HG03175 (cell line): ENCODE measurements around the gene GCK.

ENCODE experiments used
- ATAC-seq: cut with Tn5 transposase; IDR thresholded peaks from one replicate; pipeline ENCODE4 v1.9.1; 2021; ENCODE audit warnings: mild to moderate bottlenecking, moderate library complexity; ENCODE audit not compliant: unreplicated experiment

The GCK gene

DNA sequence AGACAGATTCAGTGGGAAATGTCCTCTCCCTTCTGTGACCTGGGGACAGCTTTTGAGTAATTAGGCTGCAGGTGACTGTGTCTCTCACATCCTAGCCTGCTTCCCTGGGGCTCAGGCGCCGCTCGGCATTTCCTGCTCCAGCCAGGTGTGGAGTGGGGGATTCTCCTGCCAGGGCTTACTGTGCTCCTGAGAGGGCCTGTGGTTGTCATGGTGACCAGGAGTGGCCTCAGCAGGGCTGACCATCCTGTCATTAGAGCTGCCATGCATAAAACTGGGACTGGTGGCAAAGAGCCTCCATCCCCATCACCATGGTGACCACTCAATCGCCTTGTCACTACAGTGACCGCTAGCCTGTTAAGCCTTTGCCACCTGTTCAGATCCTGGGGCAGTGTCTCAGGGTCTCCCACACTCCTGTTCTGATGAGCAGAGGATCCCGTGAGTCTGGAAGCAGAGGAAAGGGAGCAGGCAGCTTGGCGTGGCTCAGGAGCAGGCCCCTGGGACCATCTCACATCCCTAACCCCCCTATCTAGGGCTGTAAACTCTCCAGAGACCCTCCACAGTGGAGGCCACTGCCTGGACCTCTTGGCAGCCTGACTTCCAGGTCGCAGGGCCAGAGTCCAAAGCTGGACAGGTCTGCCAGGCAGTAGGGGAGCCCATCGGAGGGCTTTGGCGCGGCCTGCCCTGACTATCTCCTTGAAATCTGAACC is at the start of gene GCK:
Gene GCK, minus strand, starts transcription at position 154 of the 707 bp plus-strand sequence. CDS start 486 bp downstream, outside the sequence.
- no peak for ATAC-seq

- no peak for ATAC-seq
Measured at GRCh38 chr7:44238116-44238695, 49.0 kb upstream of the GCK start.

DNA sequence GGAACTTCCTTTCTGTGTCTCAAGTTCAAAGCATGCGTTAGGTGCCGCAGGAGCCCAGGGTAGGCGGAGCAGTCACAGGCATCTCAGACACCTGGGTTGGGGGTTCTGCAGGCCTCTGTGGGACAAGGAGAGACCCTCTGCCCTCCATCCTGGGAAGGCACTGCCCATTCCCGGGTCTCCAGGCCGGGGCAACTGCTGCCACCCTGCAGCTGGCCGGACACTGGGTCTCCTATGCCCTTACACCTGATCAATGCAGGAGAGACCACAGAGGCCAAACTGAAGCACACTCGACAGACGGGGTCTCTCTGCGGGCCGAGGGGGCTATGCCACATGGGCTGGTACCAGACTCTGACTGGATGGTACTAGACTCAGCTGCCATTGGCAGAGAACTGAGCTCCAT is 48.5 kb upstream of the GCK start:
- ATAC-seq, result no peak

- ATAC-seq, result no peak
Measured at GRCh38 chr7:44236333-44236728, 47.1 kb upstream of the GCK start.

GRCh38 chr7:44235582-44236332 is 46.5 kb upstream of the GCK start:
- ATAC-seq, result no peak

- no peak for ATAC-seq
Measured at GRCh38 chr7:44235066-44235465, 45.8 kb upstream of the GCK start.

DNA sequence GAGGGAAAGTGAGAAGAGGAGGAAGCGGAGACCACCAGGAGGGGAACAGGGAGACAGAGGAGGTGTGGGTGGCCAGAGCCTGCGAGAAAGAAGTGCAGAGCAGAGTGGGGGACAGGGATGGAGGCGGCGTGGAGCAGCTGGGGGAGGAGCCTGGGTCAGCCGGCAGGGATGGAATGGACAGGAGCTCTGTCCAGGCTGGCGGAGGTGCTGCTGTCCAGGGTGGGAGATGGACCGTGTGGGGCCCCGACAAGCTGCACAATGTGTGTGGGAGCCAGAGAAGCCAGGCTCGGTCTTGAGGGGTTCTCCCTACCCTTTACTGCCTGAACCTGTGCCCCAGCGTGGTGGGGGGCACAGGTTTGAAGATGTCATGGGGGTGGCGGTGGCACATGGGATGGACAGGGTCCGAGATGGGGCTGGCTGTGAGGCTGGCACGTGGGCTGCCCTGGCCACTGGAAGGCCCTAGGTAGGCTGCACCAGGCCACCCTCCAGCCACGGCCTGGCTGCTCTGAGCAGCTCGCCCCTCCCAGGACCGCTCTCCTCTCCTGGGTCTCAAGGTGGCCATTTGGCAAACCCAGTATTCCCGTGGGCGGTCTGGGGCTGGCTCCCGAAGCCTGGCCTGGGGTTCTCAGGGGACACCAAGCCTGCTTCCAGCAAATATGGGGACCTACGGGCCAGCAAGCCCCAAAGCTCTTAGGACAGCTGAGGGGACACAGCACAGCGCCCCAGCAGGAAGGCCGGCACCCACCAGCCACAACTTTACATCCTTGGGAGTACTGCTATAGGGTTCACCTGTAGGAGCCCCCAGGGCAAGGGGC is 43.9 kb upstream of the GCK start:
- no peak for ATAC-seq

DNA sequence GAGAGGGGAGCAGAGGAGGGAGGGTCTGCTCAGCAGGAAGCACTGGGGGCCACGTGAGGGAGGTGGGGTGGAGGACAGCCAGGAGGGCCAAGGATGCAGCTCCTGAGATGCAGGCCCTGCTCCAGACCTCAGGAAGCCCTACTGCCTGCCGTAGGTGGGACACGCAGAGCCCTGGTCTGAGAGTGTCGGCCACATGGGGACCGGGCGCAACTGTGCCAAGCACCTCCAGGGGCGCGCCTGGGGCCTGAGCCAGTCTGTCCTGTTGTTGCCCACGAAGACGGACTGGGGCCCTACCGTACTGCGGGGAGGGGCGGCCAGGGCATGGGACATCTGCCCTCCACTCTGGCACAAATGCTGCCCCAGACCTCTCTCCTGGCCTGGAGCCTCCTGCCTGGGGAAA is 43.2 kb upstream of the GCK start:
- no peak for ATAC-seq

- ATAC-seq, result no peak
Measured at GRCh38 chr7:44231088-44231487, 41.8 kb upstream of the GCK start.

DNA sequence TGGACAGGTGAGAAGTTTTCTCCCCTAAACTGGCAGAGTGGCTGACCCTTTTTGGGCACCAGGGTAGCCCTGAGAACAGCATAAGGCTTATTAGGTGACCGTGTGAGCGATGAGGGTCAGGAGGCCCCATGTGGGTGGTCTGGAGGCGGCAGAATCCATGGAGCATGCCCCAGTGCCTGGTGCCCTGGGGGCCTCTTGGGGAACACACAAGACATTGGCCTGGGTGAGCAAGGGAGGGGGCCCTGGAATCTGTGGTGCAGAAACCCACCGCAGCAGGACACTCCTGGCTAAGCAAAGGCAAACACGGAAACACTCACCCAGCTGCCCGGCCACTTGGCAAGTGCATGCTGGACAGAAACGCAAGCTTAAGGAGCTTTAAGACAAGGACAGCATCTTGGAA is 41.0 kb upstream of the GCK start:
- ATAC-seq, result no peak

DNA sequence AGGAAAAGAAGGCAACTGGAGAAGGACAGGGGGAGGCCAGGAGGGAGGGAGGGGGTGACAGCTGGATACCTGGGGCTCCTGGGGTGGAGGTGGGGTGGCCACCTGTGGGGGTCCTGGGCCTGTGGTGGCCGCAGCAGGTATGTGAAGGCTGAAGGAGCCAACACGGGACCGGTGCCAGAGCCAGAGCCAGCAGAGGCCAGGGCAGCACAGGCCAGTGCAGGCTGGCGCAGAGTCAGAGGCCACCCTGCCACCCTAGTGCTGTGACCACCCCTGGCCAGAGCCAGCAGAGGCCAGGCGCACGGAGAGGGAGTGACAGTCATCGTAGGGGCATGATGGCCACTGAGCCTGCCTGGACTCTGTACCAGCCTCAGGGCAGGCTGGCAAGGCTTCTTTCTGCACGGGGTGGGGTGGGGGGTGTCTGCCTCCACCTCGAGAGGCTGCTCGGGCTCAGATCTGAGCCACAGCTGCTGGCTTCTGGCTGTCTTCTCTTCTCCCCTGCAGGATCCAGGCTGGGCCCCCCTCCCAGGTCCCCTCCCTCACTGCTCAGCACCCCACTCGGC is 40.4 kb upstream of the GCK start:
- no peak for ATAC-seq

- no peak for ATAC-seq
Measured at GRCh38 chr7:44228571-44229350, 39.5 kb upstream of the GCK start.

DNA sequence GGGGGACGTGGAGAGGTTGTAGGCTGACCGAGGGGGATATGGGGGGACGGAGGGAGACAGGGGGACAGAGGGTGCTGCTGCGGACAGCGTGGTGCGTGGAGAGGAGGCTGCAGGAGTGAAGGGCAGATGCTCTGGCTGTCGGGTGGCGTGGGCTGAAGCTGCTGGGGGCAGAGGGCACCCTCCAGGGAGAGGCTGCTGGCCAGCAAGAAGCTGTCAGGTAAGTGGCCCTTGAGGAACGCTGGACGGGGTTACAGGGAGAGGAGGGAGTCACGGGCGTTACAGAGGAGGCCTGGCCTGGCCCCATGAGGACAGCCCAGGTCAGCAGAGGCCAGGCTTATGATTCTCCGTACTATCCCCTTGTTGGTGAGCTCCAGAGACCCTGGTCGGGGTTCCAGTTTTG is 38.7 kb upstream of the GCK start:
- no peak for ATAC-seq

- ATAC-seq, result no peak
Measured at GRCh38 chr7:44226396-44226753, 37.1 kb upstream of the GCK start.

DNA sequence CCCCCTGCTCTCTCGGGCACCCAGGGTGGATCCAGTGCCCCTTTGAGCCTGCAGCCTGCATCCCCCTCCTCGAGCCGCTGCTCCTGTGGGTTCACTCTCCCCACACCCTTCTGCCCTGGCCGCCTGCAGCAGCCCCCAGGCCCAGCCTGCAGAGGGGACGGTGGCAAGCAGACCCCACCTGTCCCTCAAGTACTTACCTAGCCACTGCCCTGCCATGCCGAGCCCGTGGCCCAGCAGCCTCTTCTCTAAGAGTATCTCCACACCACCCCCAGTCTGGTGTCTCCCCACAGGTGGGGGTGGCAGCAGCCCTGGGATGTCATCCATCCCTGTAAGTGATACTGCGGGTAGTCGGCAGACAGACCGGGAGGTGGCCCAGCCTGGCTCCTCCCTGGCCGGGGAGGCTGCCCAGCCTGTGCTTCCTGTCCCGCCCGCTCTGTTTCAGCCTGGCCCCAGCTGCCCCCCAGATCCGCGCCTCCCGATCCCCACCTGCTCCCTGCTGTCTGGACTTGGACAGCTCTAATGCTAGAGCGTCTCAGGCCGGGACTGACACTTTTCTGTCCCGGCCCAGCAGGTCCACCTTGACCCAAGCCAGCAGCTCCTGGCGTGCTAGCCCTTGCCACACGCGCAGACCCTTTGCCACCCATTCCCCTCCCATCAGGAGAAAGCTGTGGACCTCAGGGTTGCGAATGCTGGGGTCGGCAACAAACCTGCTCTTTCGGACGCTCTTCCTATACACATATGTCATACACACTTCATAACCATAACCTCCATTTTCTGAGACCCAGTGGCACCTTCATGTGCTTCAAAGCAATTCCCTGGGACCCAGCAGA is 36.5 kb upstream of the GCK start:
- ATAC-seq, result no peak

GRCh38 chr7:44224974-44225565 is 35.8 kb upstream of the GCK start:
- ATAC-seq, result no peak

- no peak for ATAC-seq
Measured at GRCh38 chr7:44224080-44224973, 35.1 kb upstream of the GCK start.
